SK-N-SH treated with all-trans-retinoic acid at 6 μM for 48 hours (cell line): ENCODE results near the gene CCDC146.

ENCODE experiments used
- ATAC-seq: fragments of 200-7000 bp; cut with Tn5 transposase; 3 replicates; pipeline ENCODE4 v1.9.1; 2020; ENCODE audit warnings: mild to moderate bottlenecking, moderate library complexity
- ARNTL ChIP-seq: fragments of 450-650 bp; formaldehyde crosslinking; IDR thresholded peaks from 2 replicates; pipeline ENCODE4 v1.5.0; 2020; ENCODE audit warnings: low read depth, mild to moderate bottlenecking, moderate library complexity, borderline replicate concordance
- BACH2 ChIP-seq: fragments of 250-450 bp; sonication (Bioruptor Pico); IDR thresholded peaks from 2 replicates; pipeline ENCODE4 v1.9.0; 2021; ENCODE audit warnings: mild to moderate bottlenecking, borderline replicate concordance
- CSDC2 ChIP-seq: fragments of 250-450 bp; sonication (Bioruptor Pico); IDR thresholded peaks from 2 replicates; pipeline ENCODE4 v1.5.0; 2020; ENCODE audit warnings: mild to moderate bottlenecking, moderate library complexity
- ESRRG ChIP-seq: fragments of 250-450 bp; sonication (Bioruptor Pico); IDR thresholded peaks from 2 replicates; pipeline ENCODE4 v1.6.1; 2021; ENCODE audit warnings: mild to moderate bottlenecking
- GLIS3 ChIP-seq: fragments of 250-450 bp; sonication (Bioruptor Pico); IDR thresholded peaks from 2 replicates; pipeline ENCODE4 v1.5.0; 2020; ENCODE audit warnings: mild to moderate bottlenecking, moderate library complexity
- ISL1 ChIP-seq: fragments of 250-450 bp; sonication (Bioruptor Pico); IDR thresholded peaks from 2 replicates; pipeline ENCODE4 v2.1.2; 2022; ENCODE audit warnings: mild to moderate bottlenecking, moderate library complexity
- OSR1 ChIP-seq: fragments of 250-450 bp; sonication (Bioruptor Pico); IDR thresholded peaks from 2 replicates; pipeline ENCODE4 v1.8.0; 2022; ENCODE audit warnings: moderate library complexity, mild to moderate bottlenecking, inconsistent platforms
- PATZ1 ChIP-seq: fragments of 250-450 bp; sonication (Bioruptor Pico); IDR thresholded peaks from 2 replicates; pipeline ENCODE4 v1.8.0; 2020; ENCODE audit warnings: mild to moderate bottlenecking, moderate library complexity, borderline replicate concordance
- POU6F1 ChIP-seq: fragments of 250-450 bp; sonication (Bioruptor Pico); IDR thresholded peaks from 2 replicates; pipeline ENCODE4 v1.8.0; 2021; ENCODE audit warnings: low read depth, mild to moderate bottlenecking, moderate library complexity, borderline replicate concordance
- PPARA ChIP-seq: fragments of 250-450 bp; sonication (Bioruptor Pico); IDR thresholded peaks from 2 replicates; pipeline ENCODE4 v1.5.0; 2020; ENCODE audit warnings: mild to moderate bottlenecking, borderline replicate concordance
- RARB ChIP-seq: fragments of 250-450 bp; sonication (Bioruptor Pico); IDR thresholded peaks from 2 replicates; pipeline ENCODE4 v1.8.0; 2021; ENCODE audit warnings: mild to moderate bottlenecking, moderate library complexity
- SNAI2 ChIP-seq: fragments of 250-450 bp; sonication (Bioruptor Pico); IDR thresholded peaks from 2 replicates; pipeline ENCODE4 v1.5.0; 2020; ENCODE audit warnings: mild to moderate bottlenecking, moderate library complexity
- TCF4 ChIP-seq: fragments of 250-450 bp; sonication (Bioruptor Pico); IDR thresholded peaks from 2 replicates; pipeline ENCODE4 v1.8.0; 2021; ENCODE audit warnings: mild to moderate bottlenecking, moderate library complexity, borderline replicate concordance
- TOX ChIP-seq: fragments of 250-450 bp; sonication (Bioruptor Pico); IDR thresholded peaks from 2 replicates; pipeline ENCODE4 v1.8.0; 2021; ENCODE audit warnings: mild to moderate bottlenecking, moderate library complexity, borderline replicate concordance
- ZC3H10 ChIP-seq: fragments of 250-450 bp; sonication (Bioruptor Pico); IDR thresholded peaks from 2 replicates; pipeline ENCODE4 v1.5.1; 2021; ENCODE audit warnings: mild to moderate bottlenecking, moderate library complexity
- ZFP3 ChIP-seq: fragments of 250-450 bp; sonication (Bioruptor Pico); IDR thresholded peaks from 2 replicates; pipeline ENCODE4 v1.5.0; 2020; ENCODE audit warnings: mild to moderate bottlenecking, moderate library complexity
- ZFP30 ChIP-seq: fragments of 450-650 bp; formaldehyde crosslinking; IDR thresholded peaks from 2 replicates; pipeline ENCODE4 v1.5.0; 2022; ENCODE audit warnings: mild to moderate bottlenecking, moderate library complexity
- ZNF70 ChIP-seq: fragments of 450-650 bp; formaldehyde crosslinking; IDR thresholded peaks from 2 replicates; pipeline ENCODE4 v1.5.0; 2020; ENCODE audit warnings: mild to moderate bottlenecking, moderate library complexity
- TF ChIP-seq, protein P1 (sequence below): fragments of 250-450 bp; sonication (Bioruptor Pico); IDR thresholded peaks from 2 replicates; pipeline ENCODE4 v1.5.1; 2021; ENCODE audit warnings: mild to moderate bottlenecking, moderate library complexity
- TF ChIP-seq, protein P2 (sequence below): fragments of 250-450 bp; sonication (Bioruptor Pico); IDR thresholded peaks from 2 replicates; pipeline ENCODE4 v1.5.1; 2020; ENCODE audit warnings: low read depth, mild to moderate bottlenecking, moderate library complexity
- TF ChIP-seq, protein P3 (sequence below): fragments of 250-450 bp; sonication (Bioruptor Pico); IDR thresholded peaks from 2 replicates; pipeline ENCODE4 v1.5.0; 2020; ENCODE audit warnings: mild to moderate bottlenecking, moderate library complexity

Gene CCDC146

GRCh38 chr7:77252506-77252905, 130.1 kb downstream of the CCDC146 start:
- TF ChIP-seq, protein P1, sequence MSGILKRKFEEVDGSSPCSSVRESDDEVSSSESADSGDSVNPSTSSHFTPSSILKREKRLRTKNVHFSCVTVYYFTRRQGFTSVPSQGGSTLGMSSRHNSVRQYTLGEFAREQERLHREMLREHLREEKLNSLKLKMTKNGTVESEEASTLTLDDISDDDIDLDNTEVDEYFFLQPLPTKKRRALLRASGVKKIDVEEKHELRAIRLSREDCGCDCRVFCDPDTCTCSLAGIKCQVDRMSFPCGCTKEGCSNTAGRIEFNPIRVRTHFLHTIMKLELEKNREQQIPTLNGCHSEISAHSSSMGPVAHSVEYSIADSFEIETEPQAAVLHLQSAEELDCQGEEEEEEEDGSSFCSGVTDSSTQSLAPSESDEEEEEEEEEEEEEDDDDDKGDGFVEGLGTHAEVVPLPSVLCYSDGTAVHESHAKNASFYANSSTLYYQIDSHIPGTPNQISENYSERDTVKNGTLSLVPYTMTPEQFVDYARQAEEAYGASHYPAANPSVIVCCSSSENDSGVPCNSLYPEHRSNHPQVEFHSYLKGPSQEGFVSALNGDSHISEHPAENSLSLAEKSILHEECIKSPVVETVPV, result no peak

GRCh38 chr7:77253151-77253550, 130.7 kb downstream of the CCDC146 start:
- TF ChIP-seq GLIS3 (CRISPR knock-in tag), result no peak
- TF ChIP-seq TCF4, result no peak
- TF ChIP-seq RARB (CRISPR knock-in tag), result no peak
- TF ChIP-seq TOX, result no peak
- TF ChIP-seq ZFP3 (CRISPR knock-in tag), result no peak
- no peak for TF ChIP-seq ISL1
- no peak for TF ChIP-seq ZNF70 (CRISPR knock-in tag)
- no peak for ATAC-seq

More at GRCh38 chr7:77252506-77252905, 130.1 kb downstream of the CCDC146 start:
- no peak for ATAC-seq

DNA sequence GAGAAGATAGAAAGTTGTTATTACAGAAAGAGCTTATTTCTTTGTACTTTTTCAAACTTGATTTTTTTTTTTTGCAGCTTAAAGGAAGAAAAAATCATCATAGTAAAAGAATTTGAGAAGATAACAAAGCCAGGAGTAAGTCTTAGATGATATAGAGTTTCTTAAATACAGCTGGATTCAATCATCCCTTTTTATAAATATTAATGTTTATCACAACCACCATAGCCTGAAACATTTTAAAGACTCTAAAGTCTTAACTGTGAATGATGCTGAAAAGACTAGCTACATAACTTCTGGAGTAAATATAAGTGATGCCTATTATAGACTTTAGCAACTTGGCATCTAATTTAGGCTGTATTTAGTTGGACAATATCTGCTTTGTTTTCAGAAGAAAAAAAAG, 132.0 kb downstream of the CCDC146 start:
- ATAC-seq, result no peak
- TF ChIP-seq BACH2 (CRISPR knock-in tag), result no peak
- TF ChIP-seq SNAI2 (CRISPR knock-in tag), result no peak
- TF ChIP-seq ZFP30 (CRISPR knock-in tag), result no peak
- TF ChIP-seq, protein P1, result no peak
- TF ChIP-seq POU6F1 (CRISPR knock-in tag), result no peak
- no peak for TF ChIP-seq ZFP3 (CRISPR knock-in tag)
- TF ChIP-seq ZNF70 (CRISPR knock-in tag), result no peak
- TF ChIP-seq TOX, result no peak
- no peak for TF ChIP-seq PPARA (CRISPR knock-in tag)
- TF ChIP-seq TCF4, result no peak
- TF ChIP-seq ZC3H10 (CRISPR knock-in tag), result no peak
- TF ChIP-seq CSDC2 (CRISPR knock-in tag), result no peak
- TF ChIP-seq GLIS3 (CRISPR knock-in tag), result no peak
- TF ChIP-seq, protein P2, sequence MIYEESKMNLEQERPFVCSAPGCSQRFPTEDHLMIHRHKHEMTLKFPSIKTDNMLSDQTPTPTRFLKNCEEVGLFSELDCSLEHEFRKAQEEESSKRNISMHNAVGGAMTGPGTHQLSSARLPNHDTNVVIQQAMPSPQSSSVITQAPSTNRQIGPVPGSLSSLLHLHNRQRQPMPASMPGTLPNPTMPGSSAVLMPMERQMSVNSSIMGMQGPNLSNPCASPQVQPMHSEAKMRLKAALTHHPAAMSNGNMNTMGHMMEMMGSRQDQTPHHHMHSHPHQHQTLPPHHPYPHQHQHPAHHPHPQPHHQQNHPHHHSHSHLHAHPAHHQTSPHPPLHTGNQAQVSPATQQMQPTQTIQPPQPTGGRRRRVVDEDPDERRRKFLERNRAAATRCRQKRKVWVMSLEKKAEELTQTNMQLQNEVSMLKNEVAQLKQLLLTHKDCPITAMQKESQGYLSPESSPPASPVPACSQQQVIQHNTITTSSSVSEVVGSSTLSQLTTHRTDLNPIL, result no peak
- TF ChIP-seq, protein P3, sequence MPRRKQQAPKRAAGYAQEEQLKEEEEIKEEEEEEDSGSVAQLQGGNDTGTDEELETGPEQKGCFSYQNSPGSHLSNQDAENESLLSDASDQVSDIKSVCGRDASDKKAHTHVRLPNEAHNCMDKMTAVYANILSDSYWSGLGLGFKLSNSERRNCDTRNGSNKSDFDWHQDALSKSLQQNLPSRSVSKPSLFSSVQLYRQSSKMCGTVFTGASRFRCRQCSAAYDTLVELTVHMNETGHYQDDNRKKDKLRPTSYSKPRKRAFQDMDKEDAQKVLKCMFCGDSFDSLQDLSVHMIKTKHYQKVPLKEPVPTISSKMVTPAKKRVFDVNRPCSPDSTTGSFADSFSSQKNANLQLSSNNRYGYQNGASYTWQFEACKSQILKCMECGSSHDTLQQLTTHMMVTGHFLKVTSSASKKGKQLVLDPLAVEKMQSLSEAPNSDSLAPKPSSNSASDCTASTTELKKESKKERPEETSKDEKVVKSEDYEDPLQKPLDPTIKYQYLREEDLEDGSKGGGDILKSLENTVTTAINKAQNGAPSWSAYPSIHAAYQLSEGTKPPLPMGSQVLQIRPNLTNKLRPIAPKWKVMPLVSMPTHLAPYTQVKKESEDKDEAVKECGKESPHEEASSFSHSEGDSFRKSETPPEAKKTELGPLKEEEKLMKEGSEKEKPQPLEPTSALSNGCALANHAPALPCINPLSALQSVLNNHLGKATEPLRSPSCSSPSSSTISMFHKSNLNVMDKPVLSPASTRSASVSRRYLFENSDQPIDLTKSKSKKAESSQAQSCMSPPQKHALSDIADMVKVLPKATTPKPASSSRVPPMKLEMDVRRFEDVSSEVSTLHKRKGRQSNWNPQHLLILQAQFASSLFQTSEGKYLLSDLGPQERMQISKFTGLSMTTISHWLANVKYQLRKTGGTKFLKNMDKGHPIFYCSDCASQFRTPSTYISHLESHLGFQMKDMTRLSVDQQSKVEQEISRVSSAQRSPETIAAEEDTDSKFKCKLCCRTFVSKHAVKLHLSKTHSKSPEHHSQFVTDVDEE, result no peak
- TF ChIP-seq, all 23 proteins: peak for 0

GRCh38 chr7:77254915-77255314, 132.5 kb downstream of the CCDC146 start:
- TF ChIP-seq TCF4 (no peak), ARNTL (CRISPR knock-in tag) (no peak), OSR1 (CRISPR knock-in tag) (no peak), ESRRG (CRISPR knock-in tag) (no peak), PATZ1 (CRISPR knock-in tag) (no peak), ISL1 (no peak), ZFP3 (CRISPR knock-in tag) (no peak)
- TF ChIP-seq, protein P3, result no peak
- no peak for ATAC-seq
